Measurements from ENCODE around the gene LHX8. TPM values are rescaled to one million over a fixed set of nuclear protein-coding genes. Genes with fewer than 3 reads are reported as not detected.
A peak's percentile ranks its signal among the peaks of the same experiment; 100 is the strongest.

Gene LHX8
- total and polyA plus RNA-seq, 10 donors = not detected

GRCh38 chr1:75136195-75136815 lies 2.1 kb downstream of the LHX8 start:
- WGBS, 5 donors = 2 to 13% (median 4%) methylated on average over 44 to 64 of the region's 64 CpGs
- Histone ChIP-seq H3K4me3 (peak overlapping the region in 6 of 8 donors; percentile 6 to 63 (median 20)), H3K27me3 (replicated peaks in 1 of 7) (peaks cover 7 to 98% (median 83%) of the 10 kb centered on the region in 7 donors), H3K9me3 (peaks cover 0 to 4% (median 0%) of the 10 kb centered on the region in 8 donors), H3K4me1 (peaks cover 0 to 30% (median 19%) of the 10 kb centered on the region in 6 donors), H3K27ac (no peak overlapping the region), H3K36me3 (no peaks in the 10 kb centered on the region)
- no peak for DNase-seq
- intact Hi-C loops (cut with DNase I; ENCODE audit: low total_unique reads) = no loop called here
- TF ChIP-seq CTCF (IDR thresholded peaks at IDR 0.05 in 8 of 11, conservative IDR thresholded peaks at IDR 0.05 in 3 of 11) (no peak), POLR2A (IDR thresholded peaks at IDR 0.05) (no peak), POLR2AphosphoS5 (IDR thresholded peaks at IDR 0.05) (no peak)

- WGBS, 5 donors = 5 to 8% (median 6%) methylated on average over 27 to 37 of the region's 37 CpGs
- Histone ChIP-seq H3K36me3 (no peaks in the 10 kb centered on the region), H3K4me3 (peak overlapping the region in 1 of 8 donors; percentile 63), H3K27ac (no peak overlapping the region), H3K9me3 (peaks cover 0 to 3% (median 0%) of the 10 kb centered on the region in 8 donors), H3K4me1 (peaks cover 0 to 30% (median 19%) of the 10 kb centered on the region in 6 donors), H3K27me3 (replicated peaks in 1 of 7) (peaks cover 4 to 95% (median 75%) of the 10 kb centered on the region in 7 donors)
- intact Hi-C loops (cut with DNase I; ENCODE audit: low total_unique reads) = no loop called here
- no peak for DNase-seq
- no peak for TF ChIP-seq CTCF (IDR thresholded peaks at IDR 0.05 in 8 of 11, conservative IDR thresholded peaks at IDR 0.05 in 3 of 11)
- TF ChIP-seq POLR2AphosphoS5 (IDR thresholded peaks at IDR 0.05) = no peak
- TF ChIP-seq POLR2A (IDR thresholded peaks at IDR 0.05) = no peak
Measured at GRCh38 chr1:75136921-75137641, 2.9 kb downstream of the LHX8 start.

GRCh38 chr1:75152092-75152491 lies 17.9 kb downstream of the LHX8 start:
- H3K27ac ChIP-seq = no peak overlapping the region
- no peak overlapping the region for H3K4me3 ChIP-seq
- H3K9me3 ChIP-seq = no peaks in the 10 kb centered on the region
- intact Hi-C loops (cut with DNase I; ENCODE audit: low total_unique reads) = no loop called here
- H3K36me3 ChIP-seq = no peaks in the 10 kb centered on the region
- no peaks in the 10 kb centered on the region for H3K27me3 ChIP-seq (replicated peaks in 1 of 7)
- TF ChIP-seq POLR2AphosphoS5 (IDR thresholded peaks at IDR 0.05) (no peak), CTCF (IDR thresholded peaks at IDR 0.05 in 8 of 11, conservative IDR thresholded peaks at IDR 0.05 in 3 of 11) (no peak), POLR2A (IDR thresholded peaks at IDR 0.05) (no peak)
- no peak for DNase-seq
- 40 to 77% (median 64%) methylated on average over 2 of the region's 2 CpGs for WGBS, 5 donors
- no peaks in the 10 kb centered on the region for H3K4me1 ChIP-seq

GRCh38 chr1:75159154-75159553 lies 25.0 kb downstream of the LHX8 start:
- TF ChIP-seq CTCF (IDR thresholded peaks at IDR 0.05 in 8 of 11, conservative IDR thresholded peaks at IDR 0.05 in 3 of 11) (no peak), POLR2AphosphoS5 (IDR thresholded peaks at IDR 0.05) (no peak), POLR2A (IDR thresholded peaks at IDR 0.05) (no peak)
- WGBS, 5 donors = 85 to 90% (median 89%) methylated on average over 3 of the region's 3 CpGs
- Histone ChIP-seq H3K27me3 (replicated peaks in 1 of 7) (no peaks in the 10 kb centered on the region), H3K4me3 (no peak overlapping the region), H3K36me3 (no peaks in the 10 kb centered on the region), H3K27ac (no peak overlapping the region), H3K4me1 (no peaks in the 10 kb centered on the region), H3K9me3 (no peaks in the 10 kb centered on the region)
- no peak for DNase-seq
- intact Hi-C loops (cut with DNase I; ENCODE audit: low total_unique reads) = no loop called here

Measured in spleen (tissue), 11 donors.